ENCODE results near the gene GLIPR1L2. TPM values are rescaled to one million over a fixed set of nuclear protein-coding genes. Genes with fewer than 3 reads are reported as not detected.
"Not testable (repeated sequence)": the region's sequence is repeated elsewhere in the genome, so short reads cannot be mapped to it uniquely, and the experiment has no call there.

The GLIPR1L2 gene
- total and polyA plus RNA-seq, 2 donors (not counting 1 experiment from before 2014, with no cell fraction given): 0.37 to 0.91 TPM

DNA sequence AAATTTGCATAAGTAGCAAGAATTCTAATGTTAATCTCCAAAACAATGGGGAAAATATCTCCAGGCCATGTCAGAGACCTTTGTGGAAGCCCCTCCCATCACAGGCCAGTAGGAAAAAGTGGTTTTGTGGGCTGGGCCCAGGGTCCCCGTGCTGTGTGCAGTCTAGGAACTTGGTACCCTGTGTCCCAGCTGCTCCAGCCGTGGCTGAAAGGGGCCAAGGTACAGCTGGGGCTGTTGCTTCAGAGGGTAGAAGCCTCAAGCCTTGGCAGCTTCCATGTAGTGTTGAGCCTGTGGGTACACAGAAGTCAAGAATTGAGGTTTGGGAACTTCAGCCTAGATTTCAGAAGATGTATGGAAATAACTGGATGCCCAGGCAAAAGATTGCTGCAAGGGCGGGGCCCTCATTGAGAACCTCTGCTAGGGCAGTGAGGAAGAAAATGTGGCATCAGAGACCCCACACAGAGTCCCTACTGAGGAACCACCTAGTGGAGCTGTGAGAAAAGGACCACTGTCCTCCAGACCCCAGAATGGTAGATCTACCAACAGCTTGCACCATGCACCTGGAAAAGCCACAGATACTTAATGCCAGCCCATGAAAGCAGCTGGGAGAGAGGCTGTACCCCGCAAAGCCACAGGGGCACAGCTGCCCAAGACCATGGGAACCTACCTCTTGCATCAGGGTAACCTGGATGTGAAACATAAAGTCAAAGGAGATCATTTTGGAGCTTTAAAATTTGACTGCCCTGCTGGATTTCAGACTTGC lies 51.0 kb downstream of the GLIPR1L2 start:
- ATAC-seq (ENCODE audit: low read depth); H3K4me3 ChIP-seq (ENCODE audit: control extremely low read depth in 1 of 5, extremely low read depth in 1 of 5, insufficient read depth in 1 of 5, low read depth in 2 of 5, low read length in 4 of 5); H3K4me3 Mint-ChIP-seq; H3K9ac ChIP-seq (ENCODE audit: low read length); H2AFZ ChIP-seq (ENCODE audit: insufficient read depth, low read depth, low read length, poor library complexity, severe bottlenecking); H3K36me3 ChIP-seq (replicated peaks in 1 of 2; ENCODE audit: control extremely low read depth in 1 of 2, control insufficient read depth in 1 of 2, extremely low read depth in 1 of 2, insufficient read depth in 2 of 2, low read length in 1 of 2); H3K4me2 ChIP-seq (replicated peaks; ENCODE audit: low read depth, low read length, poor library complexity, severe bottlenecking); H3K9me3 ChIP-seq (ENCODE audit: control extremely low read depth in 1 of 3, control insufficient read depth in 2 of 3, insufficient read depth in 1 of 3, low read length in 2 of 3); H4K20me1 ChIP-seq (ENCODE audit: control insufficient read depth, insufficient read depth, low read length, poor library complexity, severe bottlenecking); H3K9me3 Mint-ChIP-seq (ENCODE audit: insufficient read depth); POLR2A ChIA-PET; H3K79me2 ChIP-seq (ENCODE audit: control insufficient read depth, insufficient read depth, low read length); H3K27ac ChIP-seq (ENCODE audit: low read length in 2 of 2); H3K4me1 ChIP-seq (ENCODE audit: control insufficient read depth in 2 of 2, insufficient read depth in 2 of 2, low read length in 2 of 2); H3K27me3 ChIP-seq (replicated peaks in 1 of 4; ENCODE audit: control extremely low read depth in 1 of 4, control insufficient read depth in 3 of 4, insufficient read depth in 4 of 4, low read length in 3 of 4); DNase-seq; intact Hi-C loops (cut with micrococcal nuclease); H3K4me1 Mint-ChIP-seq; H3K27ac Mint-ChIP-seq: not testable (repeated sequence)
- WGBS (ENCODE audit: insufficient coverage): 60% methylated on average over 3 of the region's 4 CpGs
- H3K27me3 Mint-ChIP-seq: peaks cover 18% of the 10 kb centered on the region
- CTCF ChIA-PET: interaction anchor here (1.3 to 1.6 kb wide), 2 partner anchors 44 to 46 kb away, joined by 3 to 4 read pairs; no protein-coding TSS in a partner anchor

DNA sequence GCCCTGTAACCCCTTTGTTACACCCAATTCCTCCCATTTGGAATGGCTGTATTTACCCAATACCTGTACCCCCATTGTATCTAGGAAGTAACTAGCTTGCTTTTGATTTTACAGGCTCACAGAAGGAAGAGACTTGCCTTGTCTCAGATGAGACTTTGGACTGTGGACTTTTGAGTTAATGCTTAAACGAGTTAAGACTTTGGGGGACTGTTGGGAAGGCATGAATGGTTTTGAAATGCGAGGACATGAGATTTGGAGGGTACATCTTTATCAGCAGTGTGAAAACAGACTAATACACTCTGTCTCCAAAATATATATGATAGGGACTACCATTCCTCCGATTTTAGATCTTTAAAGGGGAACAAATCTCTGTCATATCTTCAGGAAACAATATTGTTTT lies 51.6 kb downstream of the GLIPR1L2 start:
- CTCF ChIA-PET: interaction anchor here (1.3 to 1.6 kb wide), 2 partner anchors 44 to 45 kb away, joined by 3 to 4 read pairs; no protein-coding TSS in a partner anchor
- H3K27me3 Mint-ChIP-seq: peaks cover 18% of the 10 kb centered on the region
- H4K20me1 ChIP-seq (ENCODE audit: control insufficient read depth, insufficient read depth, low read length, poor library complexity, severe bottlenecking); H3K27me3 ChIP-seq (replicated peaks in 1 of 4; ENCODE audit: control extremely low read depth in 1 of 4, control insufficient read depth in 3 of 4, insufficient read depth in 4 of 4, low read length in 3 of 4); intact Hi-C loops (cut with micrococcal nuclease); POLR2A ChIA-PET; H3K9me3 Mint-ChIP-seq (ENCODE audit: insufficient read depth); H3K4me1 Mint-ChIP-seq; H3K9ac ChIP-seq (ENCODE audit: low read length); H3K79me2 ChIP-seq (ENCODE audit: control insufficient read depth, insufficient read depth, low read length); H3K27ac ChIP-seq (ENCODE audit: low read length in 2 of 2); ATAC-seq (ENCODE audit: low read depth); H2AFZ ChIP-seq (ENCODE audit: insufficient read depth, low read depth, low read length, poor library complexity, severe bottlenecking); H3K9me3 ChIP-seq (ENCODE audit: control extremely low read depth in 1 of 3, control insufficient read depth in 2 of 3, insufficient read depth in 1 of 3, low read length in 2 of 3); H3K36me3 ChIP-seq (replicated peaks in 1 of 2; ENCODE audit: control extremely low read depth in 1 of 2, control insufficient read depth in 1 of 2, extremely low read depth in 1 of 2, insufficient read depth in 2 of 2, low read length in 1 of 2); DNase-seq; H3K27ac Mint-ChIP-seq; H3K4me2 ChIP-seq (replicated peaks; ENCODE audit: low read depth, low read length, poor library complexity, severe bottlenecking); H3K4me3 ChIP-seq (ENCODE audit: control extremely low read depth in 1 of 5, extremely low read depth in 1 of 5, insufficient read depth in 1 of 5, low read depth in 2 of 5, low read length in 4 of 5); H3K4me1 ChIP-seq (ENCODE audit: control insufficient read depth in 2 of 2, insufficient read depth in 2 of 2, low read length in 2 of 2); H3K4me3 Mint-ChIP-seq: not testable (repeated sequence)
- 100% methylated on average over 1 of the region's 3 CpGs for WGBS (ENCODE audit: insufficient coverage)

Data from B cell (primary cell).